Osteocyte (in vitro differentiated cells): ENCODE data around the gene ANXA7. TPM values are rescaled to one million over a fixed set of nuclear protein-coding genes. Genes with fewer than 3 reads are reported as not detected.

ENCODE experiments used
- DNase-seq: peaks from one replicate; pipeline ENCODE4 v3.0.0; 2021; ENCODE audit warnings: mixed read lengths; ENCODE audit not compliant: unreplicated experiment; ENCODE audit errors: extremely low spot score
- H3K27ac Mint-ChIP-seq: one replicate; pipeline ENCODE4 v1.8.0; 2021; ENCODE audit warnings: mild to moderate bottlenecking, mixed read lengths; ENCODE audit not compliant: unreplicated experiment
- H3K27me3 Mint-ChIP-seq: one replicate; pipeline ENCODE4 v1.8.0; 2021; ENCODE audit warnings: mixed read lengths; ENCODE audit not compliant: unreplicated experiment
- H3K36me3 Mint-ChIP-seq: one replicate; pipeline ENCODE4 v1.8.0; 2021; ENCODE audit warnings: mixed read lengths; ENCODE audit not compliant: unreplicated experiment
- H3K4me1 Mint-ChIP-seq: one replicate; pipeline ENCODE4 v1.8.0; 2021; ENCODE audit warnings: mixed read lengths; ENCODE audit not compliant: unreplicated experiment
- H3K4me3 Mint-ChIP-seq: one replicate; pipeline ENCODE4 v1.8.0; 2021; ENCODE audit warnings: mild to moderate bottlenecking, moderate library complexity, mixed read lengths; ENCODE audit not compliant: unreplicated experiment
- H3K9me3 Mint-ChIP-seq: one replicate; pipeline ENCODE4 v1.8.0; 2021; ENCODE audit warnings: mixed read lengths; ENCODE audit not compliant: unreplicated experiment
- CTCF ChIP-seq: fragments of 200-600 bp; sonication (generic); IDR thresholded peaks from 2 replicates; pipeline ENCODE4 v1.5.0; 2021; ENCODE audit warnings: antibody characterized with exemption, mild to moderate bottlenecking, moderate library complexity
- total RNA-seq: library from RNA; stranded (reverse); gene quantifications from 2 replicates; pipeline ENCODE4 v1.2.1, GENCODE V29; 2021

The ANXA7 gene
- total RNA-seq, 1 donor from 2014 or later: 83.5 TPM

GRCh38 chr10:73408061-73408460 lies 5.8 kb downstream of the ANXA7 start:
- TF ChIP-seq CTCF: no peak
- no peak for DNase-seq
- no peaks in the 10 kb centered on the region for H3K9me3 Mint-ChIP-seq
- H3K27ac Mint-ChIP-seq: no peak overlapping the region
- peaks cover 12% of the 10 kb centered on the region for H3K36me3 Mint-ChIP-seq
- H3K4me3 Mint-ChIP-seq: no peak overlapping the region
- H3K4me1 Mint-ChIP-seq: peaks cover 19% of the 10 kb centered on the region
- H3K27me3 Mint-ChIP-seq: no peaks in the 10 kb centered on the region

GRCh38 chr10:73407495-73407894 lies 6.4 kb downstream of the ANXA7 start:
- Mint-ChIP-seq H3K4me3 (no peak overlapping the region), H3K27me3 (no peaks in the 10 kb centered on the region), H3K9me3 (no peaks in the 10 kb centered on the region), H3K4me1 (peaks cover 14% of the 10 kb centered on the region), H3K27ac (no peak overlapping the region), H3K36me3 (peaks cover 12% of the 10 kb centered on the region)
- no peak for TF ChIP-seq CTCF
- no peak for DNase-seq

GRCh38 chr10:73406846-73407245 lies 7.0 kb downstream of the ANXA7 start:
- no peak for DNase-seq
- no peak overlapping the region for H3K4me3 Mint-ChIP-seq
- no peak overlapping the region for H3K27ac Mint-ChIP-seq
- no peak for TF ChIP-seq CTCF
- no peaks in the 10 kb centered on the region for H3K9me3 Mint-ChIP-seq
- H3K36me3 Mint-ChIP-seq: peaks cover 12% of the 10 kb centered on the region
- peaks cover 10% of the 10 kb centered on the region for H3K4me1 Mint-ChIP-seq
- H3K27me3 Mint-ChIP-seq: no peaks in the 10 kb centered on the region

GRCh38 chr10:73405556-73405955 lies 8.3 kb downstream of the ANXA7 start:
- H3K4me1 Mint-ChIP-seq: peaks cover 8% of the 10 kb centered on the region
- TF ChIP-seq CTCF: no peak
- no peak overlapping the region for H3K27ac Mint-ChIP-seq
- peaks cover 12% of the 10 kb centered on the region for H3K36me3 Mint-ChIP-seq
- no peaks in the 10 kb centered on the region for H3K9me3 Mint-ChIP-seq
- DNase-seq: no peak
- H3K4me3 Mint-ChIP-seq: no peak overlapping the region
- H3K27me3 Mint-ChIP-seq: no peaks in the 10 kb centered on the region

- Mint-ChIP-seq H3K4me3 (no peak overlapping the region), H3K4me1 (peaks cover 7% of the 10 kb centered on the region), H3K9me3 (no peaks in the 10 kb centered on the region), H3K36me3 (peaks cover 8% of the 10 kb centered on the region), H3K27ac (no peak overlapping the region), H3K27me3 (no peaks in the 10 kb centered on the region)
- no peak for DNase-seq
- no peak for TF ChIP-seq CTCF
Observed at GRCh38 chr10:73404690-73405089, 9.2 kb downstream of the ANXA7 start.
